Right lobe of liver (tissue), 4 donors: ENCODE results near the gene ZNHIT1.

Source experiments
- CTCF ChIP-seq, 4 donors: fragments of 200-600 bp in 3 of 4; fragments of 450-650 bp in 1 of 4; IDR thresholded peaks; one replicate each; pipeline versions ENCODE4 v1.5.1 to v1.8.0; 2016 to 2022; ENCODE audit warnings: antibody characterized with exemption in 4 of 4, mild to moderate bottlenecking in 2 of 4
- POLR2A ChIP-seq: fragments of 450-650 bp; IDR thresholded peaks from one replicate; pipeline ENCODE4 v1.6.1; 2017; ENCODE audit warnings: antibody characterized with exemption, mild to moderate bottlenecking
- donor health status: DM: no; HTN: no; CAD: no.
- donor health status: DM: no; HTN: no; CAD: no.
- donor health status: DM: no; HTN: yes; CAD: no.

GRCh38 chr7:101217388-101218235 lies at the start of gene ZNHIT1, which contains the start of gene PLOD3:
- TF ChIP-seq CTCF (IDR thresholded peaks at IDR 0.05) (peak; percentile 10 to 36 (median 24)), POLR2A (peak; percentile 68)
